Keratinocyte (primary cell): ENCODE measurements around the gene CCDC38.

ENCODE experiments used
- CTCF ChIP-seq, 3 experiments: IDR thresholded peaks in 1 of 3; conservative IDR thresholded peaks in 1 of 3; optimal IDR thresholded peaks in 1 of 3; 2 replicates in 2 of 3; 3 replicates in 1 of 3; pipeline versions ENCODE3 to v1.5.1; 2011; ENCODE audit warnings: low read length in 3 of 3, mild to moderate bottlenecking in 3 of 3, moderate library complexity in 2 of 3, control low read depth in 1 of 3, inconsistent platforms in 1 of 3; ENCODE audit not compliant: insufficient read depth in 2 of 3; ENCODE audit errors: extremely low read depth in 1 of 3
- EZH2 ChIP-seq: IDR thresholded peaks from one replicate; pipeline ENCODE4 v1.6.1; 2012; ENCODE audit warnings: inconsistent platforms, mild to moderate bottlenecking, low read length, moderate library complexity

- TF ChIP-seq CTCF (optimal IDR thresholded peaks at IDR 0.05 in 1 of 3, IDR thresholded peaks at IDR 0.05 in 1 of 3, conservative IDR thresholded peaks at IDR 0.05 in 1 of 3; ENCODE audit: extremely low read depth in 1 of 3, insufficient read depth in 2 of 3, low read length in 3 of 3) (no peak), EZH2 (no peak)
Measured at GRCh38 chr12:95966287-95966870, 24.0 kb upstream of the CCDC38 start.
